Suprapubic skin (tissue), 3 donors: Measurements from ENCODE around the gene ADRA2C.

Source experiments
- CTCF ChIP-seq, 2 donors: fragments of 200-600 bp in 1 of 2; fragments of 450-650 bp in 1 of 2; sonication (generic) in 1 of 2; IDR thresholded peaks; one replicate each; pipeline ENCODE4 v1.5.1; 2016 to 2019; ENCODE audit warnings: antibody characterized with exemption in 2 of 2, mild to moderate bottlenecking in 1 of 2, moderate library complexity in 1 of 2
- EP300 ChIP-seq: sonication (generic); formaldehyde crosslinking; IDR thresholded peaks from one replicate; pipeline ENCODE4 v1.6.1; 2017; ENCODE audit warnings: antibody characterized with exemption

GRCh38 chr4:3769642-3770184, 3.5 kb downstream of the ADRA2C start:
- TF ChIP-seq CTCF (IDR thresholded peaks at IDR 0.05) (no peak), EP300 (no peak)
